GM03348 (cell line): ENCODE data around the gene MTREX.

Source experiments
- DNase-seq: peaks from one replicate; pipeline ENCODE4 v3.0.0; 2012; ENCODE audit warnings: low spot score

The MTREX gene

GRCh38 chr5:55472642-55473041, 164.9 kb downstream of the MTREX start:
- no peak for DNase-seq
